Measurements from ENCODE around the gene TK2.
"Not testable (repeated sequence)": the region's sequence is repeated elsewhere in the genome, so short reads cannot be mapped to it uniquely, and the experiment has no call there.

TK2 gene

GRCh38 chr16:66481081-66481942 is 68.6 kb downstream of the TK2 start:
- DNase-seq = no peak

DNA sequence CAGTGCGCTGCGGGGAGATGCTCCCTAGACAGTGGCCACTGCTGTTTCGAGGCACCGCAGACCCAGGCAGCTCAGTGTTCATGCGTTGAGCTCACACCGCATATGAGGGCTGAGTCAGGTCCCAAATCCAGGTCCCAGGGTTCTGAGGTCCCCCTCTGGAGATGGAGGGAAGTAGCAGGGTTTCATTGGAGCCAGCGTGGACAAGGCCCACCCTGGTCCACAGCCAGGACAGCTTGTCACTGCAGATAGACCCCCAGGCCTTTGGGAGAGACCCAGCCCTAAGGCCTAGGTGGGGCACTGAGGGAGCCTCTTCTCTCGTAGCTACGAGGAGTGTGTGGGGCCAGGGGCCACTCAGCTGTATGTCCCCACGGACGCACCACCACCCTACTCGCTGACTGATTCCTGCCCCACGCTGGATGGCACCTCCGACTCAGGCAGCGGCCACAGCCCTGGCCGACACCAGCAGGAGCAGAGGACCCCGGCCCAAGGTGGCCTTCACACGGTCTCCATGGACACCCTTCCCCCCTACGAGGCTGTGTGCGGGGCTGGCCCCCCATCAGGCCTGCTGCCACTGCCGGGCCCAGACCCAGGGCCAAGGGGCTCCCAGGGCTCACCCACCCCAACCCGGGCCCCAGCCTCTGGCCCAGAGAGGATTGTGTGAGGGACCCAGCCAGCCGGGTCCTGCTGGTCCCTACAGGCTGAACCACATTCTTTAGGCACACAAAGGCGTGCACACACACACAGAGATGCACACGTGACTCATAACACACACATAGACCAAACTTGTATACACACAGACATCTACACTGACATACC is 69.4 kb downstream of the TK2 start:
- no peak for DNase-seq

DNA sequence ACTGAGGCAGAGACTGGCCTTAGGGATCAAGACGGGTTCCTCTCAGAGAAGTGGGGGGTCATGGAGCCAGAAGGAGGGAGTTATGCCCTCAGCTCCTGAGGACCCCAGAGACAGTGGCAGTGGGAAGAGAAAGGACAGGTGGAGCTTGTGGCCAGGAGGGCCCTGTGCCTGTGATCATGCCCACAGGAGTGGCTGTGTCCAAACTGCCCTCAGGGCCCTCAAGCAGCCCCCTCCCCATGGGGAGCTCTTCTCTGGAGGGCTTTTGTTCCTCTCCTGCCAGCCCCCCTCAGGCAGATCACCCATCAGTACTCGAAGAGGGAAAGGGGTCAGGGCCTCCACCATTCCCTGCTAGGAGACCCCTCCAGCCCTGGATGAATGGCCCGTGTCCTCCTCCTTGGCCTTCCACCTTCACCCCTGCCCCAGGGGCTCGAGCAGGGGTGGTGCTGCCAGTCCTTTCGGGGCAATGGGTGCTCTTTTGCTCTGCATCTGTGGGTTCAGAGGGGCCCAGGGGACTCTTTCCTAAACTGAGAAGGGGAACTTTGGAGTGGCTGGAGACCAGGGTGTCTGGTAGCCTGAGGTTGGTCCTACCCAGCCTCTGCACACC is 70.2 kb downstream of the TK2 start:
- no peak for DNase-seq

DNA sequence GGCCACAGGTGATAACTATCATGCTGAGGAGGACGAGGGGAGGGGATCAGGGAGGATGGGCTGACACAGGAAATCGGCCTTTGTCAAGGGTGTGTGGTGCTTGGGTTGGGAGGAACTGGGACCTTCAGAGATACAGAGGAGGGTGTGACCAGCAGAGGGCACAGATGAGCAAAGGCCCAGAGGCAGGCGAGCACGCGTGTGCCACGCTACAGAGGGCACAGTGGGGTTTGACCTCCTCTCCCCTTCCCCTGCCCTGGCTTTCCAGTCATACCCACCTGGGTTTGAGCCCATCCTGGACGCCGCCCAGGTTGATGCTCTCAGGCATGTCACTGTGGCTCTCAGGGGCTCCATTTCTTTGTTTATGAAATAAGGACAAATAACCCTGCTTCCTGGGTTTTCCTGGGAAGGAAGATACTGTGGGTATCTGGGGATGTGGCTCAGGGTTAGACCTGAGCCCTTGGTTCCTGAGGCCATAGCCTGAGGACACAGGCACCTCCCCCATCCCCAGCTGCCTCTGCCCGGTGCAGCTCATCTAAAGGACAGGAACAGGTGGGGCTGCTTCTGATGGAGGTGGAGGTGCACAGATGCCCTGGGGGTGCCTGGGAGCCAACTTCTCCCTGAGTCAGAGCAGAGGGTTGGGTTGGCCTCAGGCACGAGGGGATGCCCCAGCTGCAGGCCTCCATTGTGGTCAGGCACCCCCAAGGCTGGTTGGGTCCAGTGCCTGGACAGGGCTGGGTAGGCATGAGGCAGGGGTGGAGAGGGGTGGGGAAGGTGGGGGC is 71.0 kb downstream of the TK2 start:
- DNase-seq = peak; percentile 69

DNA sequence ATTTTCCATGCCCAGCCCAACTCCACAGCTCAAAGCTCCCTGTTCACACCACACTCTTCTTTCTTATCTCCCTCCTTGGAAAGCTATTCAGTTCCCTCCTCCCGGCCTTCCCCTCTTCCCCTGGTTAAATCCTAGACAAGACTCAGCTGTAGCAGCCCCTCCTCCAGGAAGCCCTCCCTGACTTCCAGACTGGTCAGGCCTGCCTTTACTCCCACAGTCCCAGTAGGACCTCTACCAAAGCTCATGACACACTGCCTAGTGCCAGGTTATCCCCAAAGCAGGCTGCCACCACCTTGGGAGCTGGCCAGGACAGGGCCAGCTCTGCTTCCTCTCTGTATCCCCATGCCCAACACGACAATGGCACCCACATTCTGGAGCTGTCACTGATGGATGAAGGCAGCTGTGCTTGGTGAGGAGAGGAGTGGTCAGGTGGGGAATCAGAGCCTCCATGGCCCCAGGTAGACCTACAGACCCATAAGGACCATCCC is 72.8 kb downstream of the TK2 start:
- DNase-seq = no peak

- DNase-seq = peak; percentile 21
Measured at GRCh38 chr16:66476328-66477027, 73.4 kb downstream of the TK2 start.

- no peak for DNase-seq
Measured at GRCh38 chr16:66475232-66475631, 74.7 kb downstream of the TK2 start.

DNA sequence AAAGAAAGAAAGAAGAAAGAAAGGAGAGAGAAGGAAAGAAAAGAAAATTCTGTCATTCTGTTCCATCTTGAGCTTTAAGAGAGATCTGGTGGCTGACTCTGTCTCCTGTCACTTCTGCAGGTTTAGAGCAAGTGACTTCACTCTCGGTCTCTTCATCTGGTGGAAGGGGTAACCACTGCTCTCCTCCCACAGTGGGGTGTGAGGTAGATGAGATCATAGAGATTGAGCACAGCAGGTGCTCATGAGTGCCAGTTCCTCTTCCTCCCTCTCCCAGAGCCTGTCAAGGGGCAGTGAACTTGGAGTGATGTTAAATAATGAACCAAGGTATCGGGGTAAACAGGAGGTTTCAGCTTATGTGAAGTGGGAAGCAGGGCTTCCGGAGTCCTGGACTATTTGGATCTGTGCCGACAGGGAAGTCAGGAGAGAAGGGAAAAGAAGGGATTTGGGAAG is 75.1 kb downstream of the TK2 start:
- DNase-seq = peak; percentile 25

- no peak for DNase-seq
Measured at GRCh38 chr16:66473654-66474519, 76.0 kb downstream of the TK2 start.

GRCh38 chr16:66473051-66473571 is 76.8 kb downstream of the TK2 start:
- DNase-seq = no peak

- no peak for DNase-seq
Measured at GRCh38 chr16:66471716-66472393, 78.1 kb downstream of the TK2 start.

GRCh38 chr16:66471264-66471663 is 78.7 kb downstream of the TK2 start:
- DNase-seq = no peak

DNA sequence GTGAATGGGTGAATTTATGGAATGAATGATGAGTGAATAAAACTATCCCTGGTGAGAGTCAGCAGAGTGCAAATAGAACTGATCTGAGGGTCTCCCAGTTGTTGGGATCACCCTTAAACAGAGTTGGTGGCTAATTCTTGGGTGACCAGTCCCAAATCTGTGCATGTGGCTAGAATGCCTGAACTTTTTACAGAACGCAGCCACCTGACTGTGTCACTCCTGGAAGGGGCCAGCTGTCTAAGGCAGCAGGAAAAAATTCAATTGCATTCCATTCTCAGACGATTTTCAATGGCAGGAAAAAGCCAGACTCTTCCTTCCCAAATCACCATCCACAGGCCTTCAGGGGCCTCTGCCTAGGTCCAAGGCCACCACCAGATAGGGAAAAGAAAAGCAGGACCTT is 79.4 kb downstream of the TK2 start:
- no peak for DNase-seq

- no peak for DNase-seq
Measured at GRCh38 chr16:66469947-66470546, 79.9 kb downstream of the TK2 start.

GRCh38 chr16:66469291-66469946 is 80.5 kb downstream of the TK2 start:
- DNase-seq = no peak

DNA sequence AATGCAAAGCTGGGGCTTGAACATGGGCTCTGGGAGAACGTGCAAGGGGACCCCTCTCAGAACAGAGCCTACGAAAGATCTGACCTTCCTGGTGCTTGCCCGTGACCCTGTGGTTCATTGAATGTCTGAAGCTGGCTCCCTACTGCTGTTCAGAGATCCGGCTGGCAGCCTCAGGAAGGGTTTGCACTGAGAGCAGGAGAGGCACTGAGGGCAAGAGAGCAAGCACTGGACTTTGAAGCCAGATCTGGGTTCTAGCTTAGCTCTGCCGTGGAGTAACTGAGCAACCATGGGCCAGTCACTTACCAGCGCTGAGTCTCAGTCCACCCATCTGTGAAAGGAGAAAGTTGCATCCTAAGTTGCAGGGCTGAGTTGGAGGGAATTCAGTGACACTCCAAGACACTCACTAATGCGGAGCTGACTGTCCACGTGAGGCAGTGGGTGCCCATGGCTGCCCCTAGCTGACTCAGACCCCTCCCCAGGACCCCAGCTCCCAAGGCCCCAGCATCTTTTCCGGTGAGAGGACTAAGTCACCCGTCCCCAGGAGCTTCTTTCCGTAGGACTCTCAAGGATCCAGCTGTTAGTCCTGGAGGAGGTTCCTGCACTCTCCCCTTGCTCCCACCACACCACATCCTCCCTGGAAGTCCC is 81.5 kb downstream of the TK2 start:
- no peak for DNase-seq

DNA sequence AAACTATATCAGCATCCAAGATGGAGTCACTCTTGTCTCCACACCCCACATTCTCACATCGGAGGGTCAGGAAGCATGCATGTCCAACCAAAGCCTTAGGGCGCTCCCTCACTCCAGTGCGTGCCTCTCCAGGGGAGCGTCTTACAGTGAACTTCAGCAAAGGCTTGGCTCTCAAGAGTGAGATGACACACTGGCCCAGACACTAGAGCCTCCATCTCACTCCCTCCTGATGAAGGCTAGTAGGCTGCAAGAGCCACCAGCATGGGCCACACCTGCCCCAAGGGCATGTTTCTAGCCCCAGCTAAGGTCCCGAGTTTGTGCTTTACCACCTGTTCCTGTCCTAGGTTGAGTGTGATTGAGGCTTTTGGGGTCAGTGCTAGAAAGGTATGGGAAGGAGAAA is 82.3 kb downstream of the TK2 start:
- DNase-seq = no peak

DNA sequence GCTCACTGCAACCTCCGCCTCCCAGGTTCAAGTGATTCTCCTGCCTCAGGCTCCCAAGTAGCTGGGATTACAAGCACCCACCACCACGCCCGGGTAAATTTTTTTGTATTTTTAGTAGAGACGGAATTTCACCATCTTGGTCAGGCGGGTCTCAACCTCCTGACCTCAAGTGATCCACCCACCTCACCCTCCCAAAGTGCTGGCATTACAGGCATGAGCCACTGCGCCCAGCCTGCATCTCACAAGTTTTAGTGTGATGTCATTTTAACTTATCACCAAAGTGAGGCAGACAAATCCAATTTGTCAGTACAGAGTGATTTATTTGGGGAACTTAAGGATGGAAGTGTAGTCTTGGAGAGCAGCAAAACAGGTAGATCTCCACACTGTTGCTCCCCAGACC is 83.3 kb downstream of the TK2 start:
- DNase-seq = not testable (repeated sequence)

All from T-helper 9 cell (primary cell).